ENCODE results near the gene ME3.
A peak's percentile ranks its signal among the peaks of the same experiment; 100 is the strongest.
"Not testable (repeated sequence)": the region's sequence is repeated elsewhere in the genome, so short reads cannot be mapped to it uniquely, and the experiment has no call there.

Gene ME3

DNA sequence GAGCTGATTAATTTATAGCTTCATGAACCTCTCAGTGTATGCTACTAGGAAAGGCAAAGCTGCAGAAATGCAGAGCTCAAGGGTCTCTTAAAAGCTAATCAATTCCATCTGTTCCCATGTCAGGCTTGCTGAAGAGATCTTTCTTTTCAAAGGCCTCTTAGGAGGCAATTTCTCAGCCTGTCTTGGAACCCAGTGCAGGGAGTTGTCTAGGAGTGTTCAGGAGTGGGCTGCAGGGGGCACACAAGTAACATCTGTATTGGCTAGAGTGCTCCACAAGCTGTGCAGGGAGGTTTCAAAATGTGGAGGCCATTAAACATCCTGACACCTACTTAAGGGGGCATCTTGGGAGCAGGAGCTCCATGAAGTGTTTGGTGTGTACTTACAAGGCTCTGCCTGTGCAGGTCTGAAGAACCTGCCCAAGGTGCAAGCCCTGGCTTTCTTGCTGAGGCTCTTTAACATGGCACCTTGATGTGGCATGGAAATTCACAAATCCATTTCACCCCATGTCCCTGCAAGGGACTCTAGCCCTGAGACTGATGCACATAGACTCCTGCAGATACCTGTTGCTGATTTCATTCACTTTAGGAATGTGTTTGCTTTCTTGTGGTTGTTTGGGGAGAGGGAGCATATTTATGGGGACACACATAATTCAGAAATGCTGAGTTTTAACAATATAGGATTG lies 134.7 kb downstream of the ME3 start:
- peaks cover 0 to 2% of the 10 kb centered on the region in 2 donors for H3K9me3 ChIP-seq (ENCODE audit: control insufficient read depth in 2 of 2, low read length in 2 of 2)
- H3K27me3 ChIP-seq (ENCODE audit: control insufficient read depth in 1 of 2, insufficient read depth in 2 of 2, low read length in 2 of 2) = no peaks in the 10 kb centered on the region
- no peak overlapping the region for H3K9ac ChIP-seq (ENCODE audit: low read length in 2 of 2)
- H3K36me3 ChIP-seq (ENCODE audit: control insufficient read depth in 2 of 2, insufficient read depth in 2 of 2, low read length in 2 of 2) = no peaks in the 10 kb centered on the region
- no peaks in the 10 kb centered on the region for H3K4me1 ChIP-seq (ENCODE audit: control insufficient read depth, insufficient read depth, low read length)
- H3K27ac ChIP-seq (ENCODE audit: low read length) = no peak overlapping the region
- no peak overlapping the region for H3K4me3 ChIP-seq (ENCODE audit: low read length in 2 of 2)

DNA sequence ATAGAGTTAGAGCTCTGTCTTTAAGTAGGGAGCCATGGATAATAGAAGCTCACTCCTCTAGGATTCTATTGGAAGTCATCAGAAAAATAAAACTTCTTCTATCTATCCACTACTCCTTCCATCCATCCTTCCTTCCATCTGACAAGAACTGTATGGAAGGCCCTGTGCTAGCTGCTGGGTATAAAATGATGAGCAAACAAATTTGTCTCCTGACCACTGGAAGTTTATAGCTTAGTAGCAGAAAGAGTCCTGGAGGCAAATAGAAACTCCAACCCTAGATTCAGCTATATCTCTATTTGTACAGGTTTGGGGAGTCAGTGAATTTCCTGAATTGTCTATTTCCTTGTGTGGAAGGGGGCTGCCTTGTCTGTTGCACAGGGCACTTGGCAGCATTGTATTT lies 136.6 kb downstream of the ME3 start:
- no peak overlapping the region for H3K9ac ChIP-seq (ENCODE audit: low read length in 2 of 2)
- no peak overlapping the region for H3K27ac ChIP-seq (ENCODE audit: low read length)
- no peak overlapping the region for H3K4me3 ChIP-seq (ENCODE audit: low read length in 2 of 2)
- no peaks in the 10 kb centered on the region for H3K36me3 ChIP-seq (ENCODE audit: control insufficient read depth in 2 of 2, insufficient read depth in 2 of 2, low read length in 2 of 2)
- no peaks in the 10 kb centered on the region for H3K4me1 ChIP-seq (ENCODE audit: control insufficient read depth, insufficient read depth, low read length)
- H3K9me3 ChIP-seq (ENCODE audit: control insufficient read depth in 2 of 2, low read length in 2 of 2) = peaks cover 0 to 2% of the 10 kb centered on the region in 2 donors
- no peaks in the 10 kb centered on the region for H3K27me3 ChIP-seq (ENCODE audit: control insufficient read depth in 1 of 2, insufficient read depth in 2 of 2, low read length in 2 of 2)

DNA sequence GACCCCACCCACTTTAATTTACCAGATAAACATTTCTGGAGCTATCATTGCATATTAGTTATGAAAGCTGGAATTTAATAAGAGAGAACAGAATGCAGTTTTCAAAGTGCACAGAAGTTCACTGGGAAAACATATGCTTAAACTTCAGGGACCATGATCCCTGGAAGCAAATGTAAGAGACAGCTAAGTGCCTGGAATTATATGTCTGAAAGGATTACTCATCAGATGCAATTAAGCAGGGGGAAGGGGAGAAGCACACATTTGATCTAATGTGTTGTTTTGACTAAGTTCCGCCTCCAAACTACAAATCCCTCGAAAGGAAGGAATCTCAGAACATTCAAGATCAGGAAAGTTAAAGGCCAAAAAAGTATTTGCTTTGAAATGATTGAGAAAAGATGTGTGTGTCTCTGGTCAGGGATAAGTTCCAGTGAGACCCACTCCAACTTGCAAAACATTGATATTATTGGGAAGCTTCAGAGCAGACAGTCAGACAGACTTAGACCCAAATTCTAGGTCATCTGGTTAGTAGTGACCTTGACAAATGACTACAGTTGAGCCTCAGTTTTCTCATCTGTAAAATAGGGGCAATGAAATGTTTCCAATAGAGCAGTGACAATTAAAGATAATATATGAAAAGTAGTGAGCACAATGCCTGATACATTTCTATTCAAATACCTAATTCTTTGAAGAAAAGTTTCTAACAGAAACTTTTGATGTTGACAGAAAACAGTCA lies 147.6 kb downstream of the ME3 start:
- Histone ChIP-seq H3K36me3 (ENCODE audit: control insufficient read depth in 2 of 2, insufficient read depth in 2 of 2, low read length in 2 of 2) (no peaks in the 10 kb centered on the region), H3K27me3 (ENCODE audit: control insufficient read depth in 1 of 2, insufficient read depth in 2 of 2, low read length in 2 of 2) (no peaks in the 10 kb centered on the region), H3K27ac (ENCODE audit: low read length) (no peak overlapping the region), H3K4me3 (ENCODE audit: low read length in 2 of 2) (no peak overlapping the region), H3K4me1 (ENCODE audit: control insufficient read depth, insufficient read depth, low read length) (peaks cover 10% of the 10 kb centered on the region), H3K9ac (ENCODE audit: low read length in 2 of 2) (no peak overlapping the region), H3K9me3 (ENCODE audit: control insufficient read depth in 2 of 2, low read length in 2 of 2) (no peaks in the 10 kb centered on the region)

DNA sequence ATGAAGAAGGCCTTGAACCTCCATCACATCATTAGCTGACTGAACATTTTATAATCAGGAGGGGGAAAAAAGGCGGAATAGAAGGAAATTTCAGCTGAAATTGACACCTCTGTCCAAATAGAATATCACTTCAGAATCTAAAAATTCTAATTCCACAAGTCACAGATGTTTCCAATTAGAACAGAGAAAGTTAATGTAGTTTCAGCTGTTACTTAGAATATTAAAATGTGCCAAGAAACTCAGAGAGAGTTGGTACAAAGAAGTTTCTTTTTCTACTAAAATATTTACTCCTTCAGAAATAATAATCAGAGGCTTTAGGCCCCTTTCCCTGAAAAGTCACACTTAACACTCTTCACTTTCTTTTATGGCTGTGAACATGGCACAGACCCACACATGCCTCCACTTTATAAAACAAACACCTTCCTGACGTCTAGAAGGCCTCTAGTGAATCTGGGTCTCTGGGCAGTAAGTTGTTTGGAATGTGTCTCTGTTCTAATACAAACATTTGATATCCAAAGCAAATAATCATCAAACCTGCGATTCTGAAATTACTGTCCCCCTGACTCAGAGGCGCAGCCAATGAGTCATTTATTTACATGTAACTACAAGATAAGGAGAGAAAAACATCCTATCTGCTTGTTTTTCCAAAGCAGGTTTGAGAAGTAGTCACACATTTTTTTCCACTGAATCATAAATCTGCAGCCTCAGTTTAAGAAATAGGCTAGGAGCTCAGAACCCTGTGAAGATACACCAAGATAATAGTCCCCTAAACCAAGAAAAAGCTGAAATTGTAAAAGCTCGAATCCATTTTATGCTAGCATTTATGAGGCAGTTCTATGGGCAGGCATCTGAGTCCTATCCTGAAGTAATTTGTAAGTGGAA lies 148.4 kb downstream of the ME3 start:
- Histone ChIP-seq H3K4me1 (ENCODE audit: control insufficient read depth, insufficient read depth, low read length) (peaks cover 16% of the 10 kb centered on the region), H3K4me3 (ENCODE audit: low read length in 2 of 2) (no peak overlapping the region), H3K9me3 (ENCODE audit: control insufficient read depth in 2 of 2, low read length in 2 of 2) (no peaks in the 10 kb centered on the region), H3K36me3 (ENCODE audit: control insufficient read depth in 2 of 2, insufficient read depth in 2 of 2, low read length in 2 of 2) (no peaks in the 10 kb centered on the region), H3K27me3 (ENCODE audit: control insufficient read depth in 1 of 2, insufficient read depth in 2 of 2, low read length in 2 of 2) (no peaks in the 10 kb centered on the region), H3K27ac (ENCODE audit: low read length) (no peak overlapping the region), H3K9ac (ENCODE audit: low read length in 2 of 2) (no peak overlapping the region)

DNA sequence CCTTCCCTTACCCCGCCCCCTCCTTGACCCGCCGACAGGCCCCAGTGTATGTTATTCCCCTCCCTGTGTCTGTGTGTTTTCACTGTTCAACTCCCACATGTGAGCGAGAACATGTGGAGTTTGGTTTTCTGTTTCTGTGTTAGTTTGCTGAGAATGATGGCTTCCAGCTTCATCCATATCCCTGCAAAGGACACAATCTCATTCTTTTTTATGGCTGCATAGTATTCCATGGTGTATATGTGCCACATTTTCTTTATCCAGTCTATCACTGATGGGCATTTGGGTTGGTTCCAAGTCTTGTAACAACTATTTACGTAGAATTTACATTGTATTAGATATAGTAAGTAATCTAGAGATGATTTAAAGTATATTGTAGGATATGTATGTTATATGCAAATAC lies 149.9 kb downstream of the ME3 start:
- H3K9ac ChIP-seq (ENCODE audit: low read length in 2 of 2); H3K4me3 ChIP-seq (ENCODE audit: low read length in 2 of 2); H3K9me3 ChIP-seq (ENCODE audit: control insufficient read depth in 2 of 2, low read length in 2 of 2); H3K27me3 ChIP-seq (ENCODE audit: control insufficient read depth in 1 of 2, insufficient read depth in 2 of 2, low read length in 2 of 2); H3K27ac ChIP-seq (ENCODE audit: low read length); H3K36me3 ChIP-seq (ENCODE audit: control insufficient read depth in 2 of 2, insufficient read depth in 2 of 2, low read length in 2 of 2): not testable (repeated sequence)
- peaks cover 16% of the 10 kb centered on the region for H3K4me1 ChIP-seq (ENCODE audit: control insufficient read depth, insufficient read depth, low read length)

DNA sequence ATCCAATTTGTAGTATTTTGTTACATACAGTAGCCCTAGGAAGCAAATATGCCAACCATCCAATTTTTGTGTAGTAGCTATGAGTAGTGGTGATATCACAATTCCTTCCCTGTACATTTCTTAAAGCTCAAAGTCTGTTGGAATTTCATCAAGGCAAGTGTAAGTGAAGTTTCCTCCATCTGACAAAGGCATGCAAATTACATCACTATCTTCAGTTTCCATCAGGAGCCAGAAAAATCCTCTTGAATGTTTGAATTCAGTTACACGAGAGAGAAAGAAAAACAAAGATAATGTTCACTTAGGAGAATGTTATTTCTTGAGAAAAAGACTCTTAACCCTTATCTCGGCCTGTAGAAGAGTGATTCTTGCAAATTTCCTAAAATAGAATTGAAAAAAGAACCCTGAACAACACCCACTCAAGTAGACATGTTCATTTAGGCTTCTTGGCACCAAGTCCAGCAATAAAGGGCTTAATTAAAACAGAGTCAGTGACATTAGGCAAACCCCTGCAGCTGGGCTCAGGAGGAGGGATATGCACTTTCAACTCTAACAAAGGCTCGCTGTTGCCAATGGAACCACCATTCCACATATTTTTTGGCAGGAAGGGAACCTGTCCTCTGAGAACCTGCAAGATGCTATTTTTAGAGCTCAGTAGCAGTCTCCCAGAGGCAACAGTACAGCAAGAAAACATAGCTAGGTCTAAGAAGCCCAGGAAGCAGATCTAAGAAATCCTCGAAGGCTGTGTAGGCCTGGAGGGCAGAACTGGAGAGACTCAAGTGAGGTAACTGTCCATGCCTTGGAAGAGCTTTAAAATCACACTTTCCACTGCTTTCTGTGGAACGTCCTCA lies 153.1 kb downstream of the ME3 start:
- H3K36me3 ChIP-seq (ENCODE audit: control insufficient read depth in 2 of 2, insufficient read depth in 2 of 2, low read length in 2 of 2) = no peaks in the 10 kb centered on the region
- H3K27me3 ChIP-seq (ENCODE audit: control insufficient read depth in 1 of 2, insufficient read depth in 2 of 2, low read length in 2 of 2) = no peaks in the 10 kb centered on the region
- no peak overlapping the region for H3K4me3 ChIP-seq (ENCODE audit: low read length in 2 of 2)
- H3K9ac ChIP-seq (ENCODE audit: low read length in 2 of 2) = no peak overlapping the region
- H3K27ac ChIP-seq (ENCODE audit: low read length) = peak overlapping the region; percentile 63
- H3K9me3 ChIP-seq (ENCODE audit: control insufficient read depth in 2 of 2, low read length in 2 of 2) = no peaks in the 10 kb centered on the region
- peaks cover 26% of the 10 kb centered on the region for H3K4me1 ChIP-seq (ENCODE audit: control insufficient read depth, insufficient read depth, low read length)

DNA sequence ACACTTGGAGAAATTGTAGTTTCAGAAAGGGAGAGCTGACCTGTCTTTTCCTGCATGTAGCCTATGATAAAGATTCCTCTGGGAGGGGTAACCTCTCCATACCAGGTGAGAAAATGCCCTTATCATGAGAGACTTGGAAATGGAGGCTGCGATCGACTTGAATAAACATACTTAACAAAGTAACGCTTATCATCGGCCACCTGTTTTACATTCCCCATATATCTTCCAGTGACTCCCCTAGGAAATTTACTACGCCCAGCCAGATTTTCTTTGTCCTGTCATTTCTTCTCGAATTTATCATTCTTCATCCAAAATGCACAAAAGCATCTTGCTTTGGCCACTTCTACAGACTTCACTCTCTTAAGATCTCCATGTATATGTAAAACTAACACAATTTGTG lies 154.2 kb downstream of the ME3 start:
- Histone ChIP-seq H3K27ac (ENCODE audit: low read length) (no peak overlapping the region), H3K4me1 (ENCODE audit: control insufficient read depth, insufficient read depth, low read length) (peaks cover 24% of the 10 kb centered on the region)

DNA sequence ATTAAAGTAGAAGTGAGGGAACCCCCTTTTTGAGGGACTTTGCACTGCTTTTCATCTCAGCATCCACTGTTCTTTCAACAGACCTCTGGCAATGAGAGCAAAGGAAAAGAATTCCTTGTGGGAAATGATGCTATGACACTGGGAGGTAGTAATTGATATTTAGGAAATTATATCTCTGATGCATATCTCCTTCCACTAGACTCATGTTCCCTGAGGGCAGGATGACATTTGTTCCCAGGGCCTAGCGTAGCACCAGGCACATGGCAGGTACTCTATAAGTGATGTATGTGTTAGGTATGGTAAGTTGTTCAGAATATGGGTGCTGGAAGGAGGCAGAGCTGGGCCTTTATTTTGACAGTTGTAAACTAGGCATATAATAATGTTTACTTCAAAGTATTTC lies 154.9 kb downstream of the ME3 start:
- no peaks in the 10 kb centered on the region for H3K9me3 ChIP-seq (ENCODE audit: control insufficient read depth in 2 of 2, low read length in 2 of 2)
- H3K36me3 ChIP-seq (ENCODE audit: control insufficient read depth in 2 of 2, insufficient read depth in 2 of 2, low read length in 2 of 2) = no peaks in the 10 kb centered on the region
- H3K9ac ChIP-seq (ENCODE audit: low read length in 2 of 2) = no peak overlapping the region
- H3K27ac ChIP-seq (ENCODE audit: low read length) = no peak overlapping the region
- H3K27me3 ChIP-seq (ENCODE audit: control insufficient read depth in 1 of 2, insufficient read depth in 2 of 2, low read length in 2 of 2) = no peaks in the 10 kb centered on the region
- H3K4me3 ChIP-seq (ENCODE audit: low read length in 2 of 2) = no peak overlapping the region
- peaks cover 24% of the 10 kb centered on the region for H3K4me1 ChIP-seq (ENCODE audit: control insufficient read depth, insufficient read depth, low read length)

More for the DNA sequence above, 154.2 kb downstream of the ME3 start:
- Histone ChIP-seq H3K9me3 (ENCODE audit: control insufficient read depth in 2 of 2, low read length in 2 of 2) (no peaks in the 10 kb centered on the region), H3K27me3 (ENCODE audit: control insufficient read depth in 1 of 2, insufficient read depth in 2 of 2, low read length in 2 of 2) (no peaks in the 10 kb centered on the region), H3K36me3 (ENCODE audit: control insufficient read depth in 2 of 2, insufficient read depth in 2 of 2, low read length in 2 of 2) (no peaks in the 10 kb centered on the region), H3K9ac (ENCODE audit: low read length in 2 of 2) (no peak overlapping the region), H3K4me3 (ENCODE audit: low read length in 2 of 2) (no peak overlapping the region)

DNA sequence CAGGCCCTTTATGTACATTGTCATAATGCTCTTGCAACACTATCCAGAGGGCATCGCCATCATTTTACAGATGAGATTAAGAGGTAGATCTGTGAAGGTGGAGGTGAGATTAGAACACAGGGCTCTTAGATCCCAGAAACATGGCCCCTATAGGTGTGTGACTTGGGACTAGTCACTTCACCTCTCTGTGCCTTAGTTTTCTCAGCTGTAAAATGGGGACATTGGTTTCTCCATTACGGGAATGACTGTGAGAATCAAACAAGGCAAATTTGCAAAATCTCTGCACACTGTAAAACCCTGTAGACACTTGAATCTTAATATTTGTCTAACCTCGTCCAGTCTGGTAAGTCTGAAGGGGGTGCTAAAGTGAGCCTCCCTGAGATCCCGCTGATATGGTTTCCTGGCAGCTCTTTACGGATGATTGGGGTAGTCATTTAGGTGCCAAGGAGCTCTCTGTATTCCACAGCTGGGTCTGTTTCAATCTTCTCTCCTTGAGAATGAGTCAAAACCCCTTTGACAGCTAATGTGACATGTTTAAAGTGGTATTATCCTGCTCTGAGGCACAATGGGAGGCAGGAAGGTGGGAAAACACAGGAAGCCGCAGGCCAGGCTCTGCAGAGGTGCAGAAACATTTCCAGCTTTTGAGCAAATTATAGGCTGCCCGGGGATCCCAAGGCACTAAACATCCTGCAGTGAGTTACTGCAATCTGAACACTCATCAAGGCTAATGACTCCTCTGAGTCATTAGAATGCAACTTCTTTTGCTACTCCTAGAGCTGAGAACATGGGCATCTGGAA lies 156.9 kb downstream of the ME3 start:
- Histone ChIP-seq H3K36me3 (ENCODE audit: control insufficient read depth in 2 of 2, insufficient read depth in 2 of 2, low read length in 2 of 2) (no peaks in the 10 kb centered on the region), H3K9me3 (ENCODE audit: control insufficient read depth in 2 of 2, low read length in 2 of 2) (no peaks in the 10 kb centered on the region), H3K9ac (ENCODE audit: low read length in 2 of 2) (no peak overlapping the region), H3K4me3 (ENCODE audit: low read length in 2 of 2) (no peak overlapping the region), H3K27me3 (ENCODE audit: control insufficient read depth in 1 of 2, insufficient read depth in 2 of 2, low read length in 2 of 2) (no peaks in the 10 kb centered on the region), H3K4me1 (ENCODE audit: control insufficient read depth, insufficient read depth, low read length) (peaks cover 23% of the 10 kb centered on the region), H3K27ac (ENCODE audit: low read length) (no peak overlapping the region)

Measured in stomach smooth muscle (tissue), 2 donors.